Heart left ventricle (tissue), 13 donors: ENCODE results near the gene EVC2.

ENCODE experiments used
- CTCF ChIP-seq, 12 donors: fragments of 200-600 bp; sonication (generic) in 4 of 12; IDR thresholded peaks; one replicate each; pipeline versions ENCODE4 v1.5.0 to v1.8.0; 2018 to 2022; ENCODE audit warnings: antibody characterized with exemption in 12 of 12, mild to moderate bottlenecking in 5 of 12
- POLR2A ChIP-seq, 2 donors: fragments of 450-650 bp; IDR thresholded peaks; one replicate each; pipeline ENCODE4 v1.6.1; 2017; ENCODE audit warnings: antibody characterized with exemption in 2 of 2, mild to moderate bottlenecking in 2 of 2, moderate library complexity in 2 of 2
- donor health status: ischemic (EF 13 %, LVEDD 7.1; RV severe dilation, severe dysfunction).
- donor health status: DM: no; HTN: yes; CAD: no.
- donor health status: DM: no; HTN: no; CAD: no.
- donor health status: ischemic (EF 25% LVEDD 6.9; RV normal size, moderate dysfunction).
- donor health status: ischemic (EF 25% LVEDD 5.7; RV mildly dilated, moderate dysfunction).
- donor health status: ischemic (EF 35%, LVEDD 5.7; RV mildly dilated, moderate dysfunction).
- donor health status: nonischemic (EF 11% LVEDD 7.7; RV severe dilation, severe dysfunction).
- donor health status: DM: yes; HTN: yes; CAD: no.
- donor health status: PGD.
- donor health status: ischemic (EF 29% LVEDD 5.4; RV normal size, mild dysfunction).
- donor health status: nonischemic (EF 23%, LVEDD 6.1; RV moderate dilation, normal function).

DNA sequence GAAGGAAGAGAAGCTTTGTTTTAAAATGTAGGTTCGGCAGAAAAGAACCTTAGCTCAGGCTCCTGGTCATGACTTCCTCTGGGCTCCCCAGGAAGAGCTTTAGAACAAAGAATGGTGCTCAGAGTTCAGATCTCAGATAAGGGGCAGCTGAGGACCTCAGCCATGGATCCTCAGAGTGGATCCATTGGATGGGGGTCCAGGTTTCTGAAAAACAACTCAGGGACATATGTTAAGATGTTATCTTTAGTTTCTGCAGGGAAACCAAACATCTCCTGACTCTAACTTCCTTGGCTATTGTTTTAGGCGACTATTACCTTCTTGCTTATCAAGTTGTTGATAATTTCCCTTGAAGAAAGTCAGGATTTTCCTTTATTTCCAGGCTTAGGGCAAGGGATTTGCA, 8.0 kb upstream of the EVC2 start:
- TF ChIP-seq CTCF (IDR thresholded peaks at IDR 0.05) (no peak), POLR2A (IDR thresholded peaks at IDR 0.05) (no peak)
